ENCODE data around the gene TCF4. TPM values are rescaled to one million over a fixed set of nuclear protein-coding genes. Genes with fewer than 3 reads are reported as not detected.
A peak's percentile ranks its signal among the peaks of the same experiment; 100 is the strongest.

The TCF4 gene
- total RNA-seq, 1 donor from 2014 or later: 175 TPM

GRCh38 chr18:55416791-55417190 is 171.2 kb downstream of the TCF4 start:
- Mint-ChIP-seq H3K9me3 (ENCODE audit: unreplicated experiment) (no peaks in the 10 kb centered on the region), H3K36me3 (ENCODE audit: low read depth, unreplicated experiment) (no peaks in the 10 kb centered on the region), H3K4me1 (ENCODE audit: unreplicated experiment) (peaks cover 76% of the 10 kb centered on the region), H3K27me3 (ENCODE audit: unreplicated experiment) (peaks cover 4% of the 10 kb centered on the region), H3K4me3 (ENCODE audit: unreplicated experiment) (no peak overlapping the region), H3K27ac (ENCODE audit: unreplicated experiment) (peak overlapping the region; percentile 62)
- DNase-seq (ENCODE audit: low spot score): no peak
- no peak for TF ChIP-seq CTCF (IDR thresholded peaks at IDR 0.05; ENCODE audit: unreplicated experiment)

- Mint-ChIP-seq H3K27me3 (ENCODE audit: unreplicated experiment) (peaks cover 5% of the 10 kb centered on the region), H3K36me3 (ENCODE audit: low read depth, unreplicated experiment) (no peaks in the 10 kb centered on the region), H3K4me1 (ENCODE audit: unreplicated experiment) (peaks cover 66% of the 10 kb centered on the region), H3K9me3 (ENCODE audit: unreplicated experiment) (no peaks in the 10 kb centered on the region), H3K4me3 (ENCODE audit: unreplicated experiment) (no peak overlapping the region), H3K27ac (ENCODE audit: unreplicated experiment) (peak overlapping the region; percentile 4)
- peak; percentile 81 for DNase-seq (ENCODE audit: low spot score)
- TF ChIP-seq CTCF (IDR thresholded peaks at IDR 0.05; ENCODE audit: unreplicated experiment): peak; percentile 97
These were observed 172.6 kb downstream of the TCF4 start for GRCh38 chr18:55415258-55415871.

GRCh38 chr18:55414475-55414874 is 173.5 kb downstream of the TCF4 start:
- Mint-ChIP-seq H3K27ac (ENCODE audit: unreplicated experiment) (peak overlapping the region; percentile 65), H3K27me3 (ENCODE audit: unreplicated experiment) (peaks cover 5% of the 10 kb centered on the region), H3K36me3 (ENCODE audit: low read depth, unreplicated experiment) (no peaks in the 10 kb centered on the region), H3K4me1 (ENCODE audit: unreplicated experiment) (peaks cover 57% of the 10 kb centered on the region), H3K4me3 (ENCODE audit: unreplicated experiment) (no peak overlapping the region), H3K9me3 (ENCODE audit: unreplicated experiment) (no peaks in the 10 kb centered on the region)
- no peak for TF ChIP-seq CTCF (IDR thresholded peaks at IDR 0.05; ENCODE audit: unreplicated experiment)
- DNase-seq (ENCODE audit: low spot score): no peak

DNA sequence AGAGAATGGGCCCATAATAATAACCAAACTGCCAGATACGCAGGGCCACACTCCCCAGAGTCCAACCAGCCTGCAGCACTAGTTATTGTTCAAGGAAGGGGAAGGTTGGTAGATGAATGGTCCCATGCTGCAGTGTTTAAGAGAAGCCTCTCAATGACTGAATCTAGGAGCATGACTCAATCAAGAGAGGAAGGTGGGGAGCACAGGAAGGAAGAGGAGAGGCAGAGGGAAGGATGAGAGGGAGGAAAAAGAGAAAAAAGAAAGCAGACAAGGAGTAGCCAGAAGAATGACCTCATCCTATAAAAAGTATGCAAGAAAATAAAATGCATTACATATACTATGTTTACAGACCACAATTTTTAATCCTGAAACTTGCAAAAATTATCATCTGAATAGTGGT is 174.5 kb downstream of the TCF4 start:
- no peaks in the 10 kb centered on the region for H3K36me3 Mint-ChIP-seq (ENCODE audit: low read depth, unreplicated experiment)
- peaks cover 50% of the 10 kb centered on the region for H3K4me1 Mint-ChIP-seq (ENCODE audit: unreplicated experiment)
- no peak overlapping the region for H3K4me3 Mint-ChIP-seq (ENCODE audit: unreplicated experiment)
- peaks cover 5% of the 10 kb centered on the region for H3K27me3 Mint-ChIP-seq (ENCODE audit: unreplicated experiment)
- H3K9me3 Mint-ChIP-seq (ENCODE audit: unreplicated experiment): no peaks in the 10 kb centered on the region
- no peak for DNase-seq (ENCODE audit: low spot score)
- no peak for TF ChIP-seq CTCF (IDR thresholded peaks at IDR 0.05; ENCODE audit: unreplicated experiment)
- H3K27ac Mint-ChIP-seq (ENCODE audit: unreplicated experiment): peak overlapping the region; percentile 72

GRCh38 chr18:55407774-55408535 is 180.0 kb downstream of the TCF4 start:
- peaks cover 36% of the 10 kb centered on the region for H3K4me1 Mint-ChIP-seq (ENCODE audit: unreplicated experiment)
- no peak for TF ChIP-seq CTCF (IDR thresholded peaks at IDR 0.05; ENCODE audit: unreplicated experiment)
- H3K36me3 Mint-ChIP-seq (ENCODE audit: low read depth, unreplicated experiment): no peaks in the 10 kb centered on the region
- DNase-seq (ENCODE audit: low spot score): no peak
- H3K27me3 Mint-ChIP-seq (ENCODE audit: unreplicated experiment): peaks cover 5% of the 10 kb centered on the region
- H3K4me3 Mint-ChIP-seq (ENCODE audit: unreplicated experiment): no peak overlapping the region
- H3K9me3 Mint-ChIP-seq (ENCODE audit: unreplicated experiment): no peaks in the 10 kb centered on the region
- no peak overlapping the region for H3K27ac Mint-ChIP-seq (ENCODE audit: unreplicated experiment)

Data from endothelial cell (in vitro differentiated cells).